GM12892 (cell line): Measurements from ENCODE around the gene ACOT7.

Source experiments
- POLR2A ChIP-seq: IDR thresholded peaks from 2 replicates; pipeline ENCODE4 v1.6.1; 2011; ENCODE audit warnings: low read depth, low read length, control low read depth
- POLR2AphosphoS5 ChIP-seq: IDR thresholded peaks from 2 replicates; pipeline ENCODE4 v1.6.1; 2011; ENCODE audit warnings: low read depth, low read length, control low read depth
- TAF1 ChIP-seq: IDR thresholded peaks from 2 replicates; pipeline ENCODE4 v1.6.1; 2011; ENCODE audit warnings: low read depth, mild to moderate bottlenecking, control low read depth, low read length, borderline replicate concordance

GRCh38 chr1:6241107-6241886, 152.3 kb downstream of the ACOT7 start:
- TF ChIP-seq POLR2A (no peak), POLR2AphosphoS5 (no peak), TAF1 (no peak)
